ENCODE measurements around the gene PLAA.

- TF ChIP-seq, protein P1, sequence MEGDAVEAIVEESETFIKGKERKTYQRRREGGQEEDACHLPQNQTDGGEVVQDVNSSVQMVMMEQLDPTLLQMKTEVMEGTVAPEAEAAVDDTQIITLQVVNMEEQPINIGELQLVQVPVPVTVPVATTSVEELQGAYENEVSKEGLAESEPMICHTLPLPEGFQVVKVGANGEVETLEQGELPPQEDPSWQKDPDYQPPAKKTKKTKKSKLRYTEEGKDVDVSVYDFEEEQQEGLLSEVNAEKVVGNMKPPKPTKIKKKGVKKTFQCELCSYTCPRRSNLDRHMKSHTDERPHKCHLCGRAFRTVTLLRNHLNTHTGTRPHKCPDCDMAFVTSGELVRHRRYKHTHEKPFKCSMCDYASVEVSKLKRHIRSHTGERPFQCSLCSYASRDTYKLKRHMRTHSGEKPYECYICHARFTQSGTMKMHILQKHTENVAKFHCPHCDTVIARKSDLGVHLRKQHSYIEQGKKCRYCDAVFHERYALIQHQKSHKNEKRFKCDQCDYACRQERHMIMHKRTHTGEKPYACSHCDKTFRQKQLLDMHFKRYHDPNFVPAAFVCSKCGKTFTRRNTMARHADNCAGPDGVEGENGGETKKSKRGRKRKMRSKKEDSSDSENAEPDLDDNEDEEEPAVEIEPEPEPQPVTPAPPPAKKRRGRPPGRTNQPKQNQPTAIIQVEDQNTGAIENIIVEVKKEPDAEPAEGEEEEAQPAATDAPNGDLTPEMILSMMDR (IDR thresholded peaks at IDR 0.05), result no peak
- no peak for TF ChIP-seq POLR2A (IDR thresholded peaks at IDR 0.05)
Measured at GRCh38 chr9:26940779-26941178, 6.3 kb downstream of the PLAA start.

All from lower leg skin (tissue), 3 donors.